ENCODE data around the gene TRAF3IP1. TPM values are rescaled to one million over a fixed set of nuclear protein-coding genes. Genes with fewer than 3 reads are reported as not detected.

Gene TRAF3IP1
- total and polyA plus RNA-seq, 4 donors: 14.4 to 21.5 (median 18.4) TPM

- ATAC-seq (ENCODE audit: low FRiP score) (no peak), DNase-seq (no peak)
- no peaks in the 10 kb centered on the region for H3K36me3 ChIP-seq (ENCODE audit: control insufficient read depth in 1 of 2, insufficient read depth in 2 of 2, low read length in 1 of 2)
- H3K4me1 ChIP-seq (ENCODE audit: control insufficient read depth in 1 of 2, insufficient read depth in 2 of 2, low read length in 2 of 2): no peaks in the 10 kb centered on the region
- no peak overlapping the region for H3K27ac ChIP-seq (ENCODE audit: low read depth in 1 of 2, low read length in 2 of 2)
- 82 to 83% methylated on average over 15 of the region's 15 CpGs for WGBS, 2 donors
- H3K9me3 ChIP-seq (ENCODE audit: control insufficient read depth, low read length): no peaks in the 10 kb centered on the region
- intact Hi-C loops (cut with DNase I): no loop called here
- H3K4me3 ChIP-seq (ENCODE audit: low read length in 2 of 2): no peak overlapping the region
- H3K27me3 ChIP-seq (ENCODE audit: control insufficient read depth in 1 of 2, insufficient read depth in 2 of 2, low read length in 1 of 2): no peaks in the 10 kb centered on the region
These were observed 18.5 kb downstream of the TRAF3IP1 start for GRCh38 chr2:238338710-238339394.

- Histone ChIP-seq H3K36me3 (ENCODE audit: control insufficient read depth in 1 of 2, insufficient read depth in 2 of 2, low read length in 1 of 2) (no peaks in the 10 kb centered on the region), H3K27ac (ENCODE audit: low read depth in 1 of 2, low read length in 2 of 2) (no peak overlapping the region), H3K9me3 (ENCODE audit: control insufficient read depth, low read length) (no peaks in the 10 kb centered on the region), H3K4me1 (ENCODE audit: control insufficient read depth in 1 of 2, insufficient read depth in 2 of 2, low read length in 2 of 2) (no peaks in the 10 kb centered on the region), H3K27me3 (ENCODE audit: control insufficient read depth in 1 of 2, insufficient read depth in 2 of 2, low read length in 1 of 2) (no peaks in the 10 kb centered on the region), H3K4me3 (ENCODE audit: low read length in 2 of 2) (no peak overlapping the region)
- intact Hi-C loops (cut with DNase I): no loop called here
- ATAC-seq (ENCODE audit: low FRiP score): no peak
- no peak for DNase-seq
- WGBS, 2 donors: 93 to 95% methylated on average over 11 of the region's 11 CpGs
These were observed 19.1 kb downstream of the TRAF3IP1 start for GRCh38 chr2:238339395-238339780.

DNA sequence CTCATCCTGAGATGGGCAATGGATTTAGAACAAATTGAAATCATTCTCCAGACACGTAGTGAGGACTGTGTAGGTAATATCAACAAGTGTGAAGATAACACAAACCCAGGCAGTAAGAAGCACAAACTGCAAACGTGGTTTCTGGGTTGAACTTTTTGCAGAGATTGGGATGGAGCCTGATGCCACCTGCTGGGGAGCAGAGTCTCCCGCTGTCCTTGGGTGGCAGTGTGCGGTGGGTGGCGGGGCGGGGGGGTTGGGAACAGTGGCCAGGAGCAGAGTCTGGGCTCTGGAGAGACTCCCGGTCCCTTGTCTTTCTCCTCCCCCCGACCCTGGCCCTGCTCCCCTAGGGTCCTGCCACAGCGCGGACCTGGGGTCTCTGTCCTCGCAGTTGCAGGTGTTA is 19.5 kb downstream of the TRAF3IP1 start:
- intact Hi-C loops (cut with DNase I): no loop called here
- 77 to 83% methylated on average over 11 of the region's 11 CpGs for WGBS, 2 donors
- Histone ChIP-seq H3K4me3 (ENCODE audit: low read length in 2 of 2) (no peak overlapping the region), H3K4me1 (ENCODE audit: control insufficient read depth in 1 of 2, insufficient read depth in 2 of 2, low read length in 2 of 2) (no peaks in the 10 kb centered on the region), H3K27ac (ENCODE audit: low read depth in 1 of 2, low read length in 2 of 2) (no peak overlapping the region), H3K27me3 (ENCODE audit: control insufficient read depth in 1 of 2, insufficient read depth in 2 of 2, low read length in 1 of 2) (no peaks in the 10 kb centered on the region), H3K9me3 (ENCODE audit: control insufficient read depth, low read length) (no peaks in the 10 kb centered on the region), H3K36me3 (ENCODE audit: control insufficient read depth in 1 of 2, insufficient read depth in 2 of 2, low read length in 1 of 2) (no peaks in the 10 kb centered on the region)
- ATAC-seq (ENCODE audit: low FRiP score) (no peak), DNase-seq (no peak)

- Histone ChIP-seq H3K4me1 (ENCODE audit: control insufficient read depth in 1 of 2, insufficient read depth in 2 of 2, low read length in 2 of 2) (no peaks in the 10 kb centered on the region), H3K27ac (ENCODE audit: low read depth in 1 of 2, low read length in 2 of 2) (no peak overlapping the region), H3K36me3 (ENCODE audit: control insufficient read depth in 1 of 2, insufficient read depth in 2 of 2, low read length in 1 of 2) (no peaks in the 10 kb centered on the region), H3K27me3 (ENCODE audit: control insufficient read depth in 1 of 2, insufficient read depth in 2 of 2, low read length in 1 of 2) (no peaks in the 10 kb centered on the region), H3K9me3 (ENCODE audit: control insufficient read depth, low read length) (no peaks in the 10 kb centered on the region), H3K4me3 (ENCODE audit: low read length in 2 of 2) (no peak overlapping the region)
- DNase-seq: no peak
- intact Hi-C loops (cut with DNase I): no loop called here
- WGBS, 2 donors: 92 to 95% methylated on average over 9 of the region's 9 CpGs
- ATAC-seq (ENCODE audit: low FRiP score): no peak
These were observed 21.2 kb downstream of the TRAF3IP1 start for GRCh38 chr2:238341536-238341935.

- Histone ChIP-seq H3K4me1 (ENCODE audit: control insufficient read depth in 1 of 2, insufficient read depth in 2 of 2, low read length in 2 of 2) (no peaks in the 10 kb centered on the region), H3K27me3 (ENCODE audit: control insufficient read depth in 1 of 2, insufficient read depth in 2 of 2, low read length in 1 of 2) (no peaks in the 10 kb centered on the region), H3K4me3 (ENCODE audit: low read length in 2 of 2) (no peak overlapping the region), H3K27ac (ENCODE audit: low read depth in 1 of 2, low read length in 2 of 2) (no peak overlapping the region), H3K9me3 (ENCODE audit: control insufficient read depth, low read length) (no peaks in the 10 kb centered on the region), H3K36me3 (ENCODE audit: control insufficient read depth in 1 of 2, insufficient read depth in 2 of 2, low read length in 1 of 2) (no peaks in the 10 kb centered on the region)
- ATAC-seq (ENCODE audit: low FRiP score): no peak
- no peak for DNase-seq
- intact Hi-C loops (cut with DNase I): no loop called here
- 92 to 94% methylated on average over 3 of the region's 3 CpGs for WGBS, 2 donors
These were observed 23.7 kb downstream of the TRAF3IP1 start for GRCh38 chr2:238344035-238344434.

- Histone ChIP-seq H3K4me1 (ENCODE audit: control insufficient read depth in 1 of 2, insufficient read depth in 2 of 2, low read length in 2 of 2) (no peaks in the 10 kb centered on the region), H3K9me3 (ENCODE audit: control insufficient read depth, low read length) (no peaks in the 10 kb centered on the region), H3K27ac (ENCODE audit: low read depth in 1 of 2, low read length in 2 of 2) (no peak overlapping the region), H3K4me3 (ENCODE audit: low read length in 2 of 2) (no peak overlapping the region), H3K27me3 (ENCODE audit: control insufficient read depth in 1 of 2, insufficient read depth in 2 of 2, low read length in 1 of 2) (no peaks in the 10 kb centered on the region), H3K36me3 (ENCODE audit: control insufficient read depth in 1 of 2, insufficient read depth in 2 of 2, low read length in 1 of 2) (peaks cover 0 to 2% of the 10 kb centered on the region in 2 donors)
- WGBS, 2 donors: 94 to 96% methylated on average over 10 of the region's 10 CpGs
- ATAC-seq (ENCODE audit: low FRiP score): no peak
- intact Hi-C loops (cut with DNase I): no loop called here
- no peak for DNase-seq
These were observed 24.2 kb downstream of the TRAF3IP1 start for GRCh38 chr2:238344517-238344916.

DNA sequence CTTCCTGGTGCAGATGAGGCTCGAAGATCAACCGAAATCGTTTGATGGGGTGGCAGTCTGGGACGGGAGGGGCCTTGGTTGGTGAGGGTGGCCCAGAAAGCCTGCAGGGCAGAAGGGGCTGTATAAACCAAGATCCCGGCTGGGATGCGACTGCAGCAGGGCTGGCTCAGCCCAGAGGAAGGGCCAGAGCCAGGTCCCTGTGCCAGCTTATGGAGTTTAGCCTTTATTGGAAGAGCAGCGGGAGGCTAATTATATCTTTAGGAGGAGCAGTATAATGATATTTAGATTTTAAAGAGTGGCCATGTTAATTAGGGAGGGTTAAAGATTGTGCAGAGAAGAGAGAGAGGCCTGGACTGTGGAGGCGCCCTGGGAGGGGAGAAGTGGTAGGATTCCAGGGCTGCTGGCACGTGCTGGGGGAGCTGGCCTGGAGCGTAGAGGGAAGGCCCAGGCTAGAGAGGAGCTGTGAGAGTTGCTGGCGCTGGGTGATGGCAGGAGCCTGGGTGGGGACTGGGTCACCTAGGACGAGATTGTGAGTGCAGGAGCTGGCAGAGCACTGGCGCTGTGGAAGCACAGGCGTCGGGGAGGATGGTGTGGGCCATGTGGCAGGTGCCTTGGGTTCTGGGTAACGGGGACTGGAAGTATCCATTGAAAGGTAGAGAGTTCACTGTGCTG is 25.1 kb downstream of the TRAF3IP1 start:
- intact Hi-C loops (cut with DNase I): no loop called here
- no peaks in the 10 kb centered on the region for H3K9me3 ChIP-seq (ENCODE audit: control insufficient read depth, low read length)
- H3K27ac ChIP-seq (ENCODE audit: low read depth in 1 of 2, low read length in 2 of 2): no peak overlapping the region
- no peak overlapping the region for H3K4me3 ChIP-seq (ENCODE audit: low read length in 2 of 2)
- H3K4me1 ChIP-seq (ENCODE audit: control insufficient read depth in 1 of 2, insufficient read depth in 2 of 2, low read length in 2 of 2): no peaks in the 10 kb centered on the region
- H3K36me3 ChIP-seq (ENCODE audit: control insufficient read depth in 1 of 2, insufficient read depth in 2 of 2, low read length in 1 of 2): peaks cover 0 to 2% of the 10 kb centered on the region in 2 donors
- H3K27me3 ChIP-seq (ENCODE audit: control insufficient read depth in 1 of 2, insufficient read depth in 2 of 2, low read length in 1 of 2): no peaks in the 10 kb centered on the region
- ATAC-seq (ENCODE audit: low FRiP score) (no peak), DNase-seq (no peak)
- WGBS, 2 donors: 86 to 90% methylated on average over 16 of the region's 16 CpGs

DNA sequence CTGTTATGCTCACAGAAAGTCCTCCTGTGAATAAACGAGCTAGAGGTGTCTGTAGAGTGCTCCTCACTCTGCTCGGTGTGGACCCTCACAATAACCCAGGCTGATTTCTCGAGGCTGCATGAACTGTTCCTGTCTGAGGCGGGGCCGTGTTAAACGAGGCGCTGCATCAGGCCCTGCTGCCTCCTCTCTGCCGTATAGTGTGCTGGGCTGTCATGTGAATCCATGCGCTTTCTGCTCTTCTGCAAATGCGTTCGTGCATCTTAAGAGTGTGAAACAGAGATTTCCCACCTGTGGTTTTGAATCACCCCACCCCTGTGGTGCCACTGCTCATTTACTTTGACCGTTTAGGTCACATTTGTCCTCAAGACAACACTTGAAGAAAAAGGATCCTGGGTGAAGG is 26.2 kb downstream of the TRAF3IP1 start:
- Histone ChIP-seq H3K27ac (ENCODE audit: low read depth in 1 of 2, low read length in 2 of 2) (no peak overlapping the region), H3K27me3 (ENCODE audit: control insufficient read depth in 1 of 2, insufficient read depth in 2 of 2, low read length in 1 of 2) (no peaks in the 10 kb centered on the region), H3K9me3 (ENCODE audit: control insufficient read depth, low read length) (no peaks in the 10 kb centered on the region), H3K4me1 (ENCODE audit: control insufficient read depth in 1 of 2, insufficient read depth in 2 of 2, low read length in 2 of 2) (no peaks in the 10 kb centered on the region), H3K4me3 (ENCODE audit: low read length in 2 of 2) (no peak overlapping the region), H3K36me3 (ENCODE audit: control insufficient read depth in 1 of 2, insufficient read depth in 2 of 2, low read length in 1 of 2) (peaks cover 0 to 2% of the 10 kb centered on the region in 2 donors)
- no peak for ATAC-seq (ENCODE audit: low FRiP score)
- 88 to 91% methylated on average over 12 of the region's 12 CpGs for WGBS, 2 donors
- intact Hi-C loops (cut with DNase I): no loop called here
- DNase-seq: no peak
